ES-I3 (cell line): Measurements from ENCODE around the gene VASN.

Source experiments
- H3K36me3 ChIP-seq: 2 replicates; pipeline ENCODE4 v1.6.1; 2013; ENCODE audit warnings: mild to moderate bottlenecking, low read length, control low read depth, moderate library complexity; ENCODE audit not compliant: insufficient read depth
- H3K4me1 ChIP-seq: 2 replicates; pipeline ENCODE4 v1.6.1; 2013; ENCODE audit warnings: mild to moderate bottlenecking, control low read depth, low read length; ENCODE audit not compliant: insufficient read depth
- H3K9ac ChIP-seq: 2 replicates; pipeline ENCODE4 v1.6.1; 2013; ENCODE audit warnings: low read depth, mild to moderate bottlenecking, low read length, moderate library complexity
- H3K9me3 ChIP-seq: 2 replicates; pipeline ENCODE4 v1.6.1; 2013; ENCODE audit warnings: mild to moderate bottlenecking, low read length, moderate library complexity; ENCODE audit not compliant: control insufficient read depth, insufficient read depth

The VASN gene

DNA sequence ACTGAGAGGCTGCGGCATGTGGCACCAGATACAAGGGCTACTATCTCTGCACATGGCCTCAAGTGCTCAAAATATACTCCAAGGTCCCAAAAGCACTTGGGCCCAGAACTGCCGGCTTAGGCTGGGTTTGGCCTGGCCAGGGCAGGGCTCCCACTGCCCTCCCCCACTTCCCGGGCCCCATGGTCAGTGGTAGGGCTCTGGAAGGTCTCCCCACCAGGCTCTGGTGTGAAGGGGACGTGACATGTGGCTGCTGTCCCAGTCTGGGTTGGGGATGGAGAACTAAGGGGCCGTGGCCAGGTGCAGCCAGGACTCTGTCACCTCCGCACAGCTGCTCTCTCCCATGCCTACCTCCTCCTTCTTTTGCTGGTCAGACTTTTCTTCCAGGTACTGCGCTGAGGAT lies 14.8 kb upstream of the VASN start:
- Histone ChIP-seq H3K36me3 (no peaks in the 10 kb centered on the region), H3K4me1 (no peaks in the 10 kb centered on the region), H3K9me3 (no peaks in the 10 kb centered on the region), H3K9ac (no peak overlapping the region)

DNA sequence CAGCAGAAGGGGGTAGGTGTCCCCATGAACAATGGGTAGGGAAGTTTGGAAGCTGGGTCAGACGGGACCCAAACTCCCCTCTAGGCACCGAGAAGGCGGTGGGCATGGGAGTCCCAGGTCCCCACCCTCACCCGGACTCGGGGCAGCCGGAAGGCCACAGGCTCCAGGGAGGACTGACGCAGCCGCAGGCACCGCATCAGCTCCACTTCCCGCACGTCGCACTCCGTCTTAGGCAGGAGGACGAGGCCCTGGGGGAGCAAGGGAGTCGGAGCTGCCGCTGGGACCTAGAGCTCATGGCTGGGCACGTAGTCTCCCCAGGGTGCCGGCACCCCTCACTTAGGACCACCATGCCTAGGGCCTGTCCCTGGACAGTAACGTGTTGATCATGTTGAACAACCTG lies 13.4 kb upstream of the VASN start:
- Histone ChIP-seq H3K9ac (no peak overlapping the region), H3K9me3 (no peaks in the 10 kb centered on the region), H3K4me1 (no peaks in the 10 kb centered on the region), H3K36me3 (no peaks in the 10 kb centered on the region)

DNA sequence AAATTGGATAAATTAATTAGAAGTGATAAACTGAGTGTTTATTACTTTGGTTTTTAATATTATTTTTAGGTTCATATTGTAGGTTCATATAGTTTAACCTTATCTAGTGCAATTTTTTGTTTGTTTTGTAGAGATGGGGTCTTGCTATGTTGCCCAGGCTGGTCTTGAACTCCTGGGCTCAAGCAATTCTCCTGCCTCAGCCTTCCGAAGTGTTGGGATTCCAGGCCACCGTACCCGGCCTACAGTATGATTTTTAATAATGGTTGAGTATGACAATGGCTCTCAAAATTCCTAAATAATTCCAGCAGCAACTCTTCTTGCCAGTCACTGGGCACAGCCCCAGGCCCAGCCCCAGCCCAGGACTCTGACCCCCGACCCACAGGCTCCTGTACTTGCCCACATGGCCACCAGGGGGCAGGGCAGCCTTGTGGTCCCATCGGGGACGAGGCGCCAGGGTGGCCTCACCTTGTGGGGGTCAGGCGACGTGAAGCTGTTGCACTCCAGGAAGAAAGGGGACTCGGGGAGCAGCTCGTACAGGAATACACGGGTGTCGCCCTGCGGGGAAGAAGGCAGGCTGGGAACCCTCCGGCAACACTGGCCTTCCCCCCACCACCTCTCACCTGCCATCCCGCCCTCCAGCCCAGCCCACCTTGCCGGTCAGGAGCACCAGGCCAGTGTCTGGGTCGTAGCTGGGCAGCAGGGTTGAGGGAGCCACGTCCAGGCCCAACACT lies 12.7 kb upstream of the VASN start:
- no peaks in the 10 kb centered on the region for H3K36me3 ChIP-seq

DNA sequence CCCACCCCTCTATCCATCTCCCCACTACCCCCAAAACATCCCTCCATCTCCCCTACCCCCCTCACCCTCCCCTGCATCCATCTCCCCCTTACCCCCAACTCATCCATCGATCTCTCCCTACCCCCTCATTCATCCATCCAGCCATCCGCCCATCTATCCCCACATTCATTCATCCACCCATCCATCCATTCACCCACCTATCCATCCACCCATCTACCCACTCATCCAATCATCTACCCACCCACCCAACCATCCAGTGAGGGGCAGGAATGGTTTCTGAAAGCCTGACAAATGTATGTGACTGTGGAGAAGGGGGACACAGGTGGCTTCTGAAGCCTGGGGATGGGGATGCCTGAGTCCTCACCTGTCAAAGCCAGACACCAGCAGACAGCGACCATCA lies 11.7 kb upstream of the VASN start:
- Histone ChIP-seq H3K36me3 (no peaks in the 10 kb centered on the region), H3K9ac (no peak overlapping the region), H3K9me3 (no peaks in the 10 kb centered on the region), H3K4me1 (no peaks in the 10 kb centered on the region)

More for the DNA sequence above, 12.7 kb upstream of the VASN start:
- no peaks in the 10 kb centered on the region for H3K9me3 ChIP-seq
- H3K4me1 ChIP-seq = no peaks in the 10 kb centered on the region
- H3K9ac ChIP-seq = no peak overlapping the region

GRCh38 chr16:4360538-4361021 lies 11.1 kb upstream of the VASN start:
- H3K9me3 ChIP-seq = no peaks in the 10 kb centered on the region
- no peaks in the 10 kb centered on the region for H3K36me3 ChIP-seq
- no peaks in the 10 kb centered on the region for H3K4me1 ChIP-seq
- H3K9ac ChIP-seq = no peak overlapping the region

DNA sequence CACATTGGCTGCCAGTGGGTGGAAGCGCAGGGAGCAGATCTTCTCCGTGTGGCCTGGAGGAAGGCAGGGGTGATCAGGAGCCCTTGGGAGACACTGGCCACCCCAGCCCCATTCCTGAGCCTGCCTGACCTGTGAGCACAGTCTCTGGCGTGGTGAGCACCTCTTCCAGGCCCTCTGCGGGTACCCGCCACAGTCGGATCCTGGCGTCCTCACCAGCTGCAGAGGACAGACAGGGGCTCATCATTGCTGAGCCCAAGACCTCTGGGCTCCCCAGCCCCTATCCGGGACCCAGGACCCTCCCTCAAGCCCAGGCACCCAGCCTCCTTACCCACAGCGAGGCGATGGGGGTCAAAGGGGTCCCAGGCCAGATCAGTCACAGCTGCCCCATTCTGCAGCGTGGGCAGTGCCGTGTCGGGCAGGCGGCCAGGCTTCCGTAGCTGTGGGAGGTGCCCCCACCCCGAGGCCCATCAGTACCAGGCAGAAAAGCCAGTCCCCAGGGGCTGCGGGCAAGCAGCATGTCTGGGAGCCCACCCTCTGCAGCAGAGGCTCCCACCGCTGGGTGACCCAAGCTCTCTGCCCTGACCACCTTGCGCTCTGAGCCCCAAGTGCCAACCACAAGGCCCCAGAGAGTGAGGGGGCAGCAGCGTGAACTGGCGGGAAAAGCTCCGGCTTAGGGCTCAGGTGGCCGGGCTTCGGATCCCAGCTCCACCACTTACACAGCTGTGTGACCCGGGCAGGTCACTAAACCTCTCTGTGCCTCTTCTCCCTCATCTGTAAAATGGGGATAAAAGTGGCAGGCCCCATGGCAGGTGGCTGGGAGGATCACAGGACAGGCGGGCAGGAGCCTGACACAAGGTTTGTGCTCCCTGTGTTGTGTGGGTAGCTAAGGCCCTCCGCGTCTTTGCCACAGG lies 10.4 kb upstream of the VASN start:
- no peaks in the 10 kb centered on the region for H3K9me3 ChIP-seq
- no peak overlapping the region for H3K9ac ChIP-seq
- no peaks in the 10 kb centered on the region for H3K36me3 ChIP-seq
- no peaks in the 10 kb centered on the region for H3K4me1 ChIP-seq

DNA sequence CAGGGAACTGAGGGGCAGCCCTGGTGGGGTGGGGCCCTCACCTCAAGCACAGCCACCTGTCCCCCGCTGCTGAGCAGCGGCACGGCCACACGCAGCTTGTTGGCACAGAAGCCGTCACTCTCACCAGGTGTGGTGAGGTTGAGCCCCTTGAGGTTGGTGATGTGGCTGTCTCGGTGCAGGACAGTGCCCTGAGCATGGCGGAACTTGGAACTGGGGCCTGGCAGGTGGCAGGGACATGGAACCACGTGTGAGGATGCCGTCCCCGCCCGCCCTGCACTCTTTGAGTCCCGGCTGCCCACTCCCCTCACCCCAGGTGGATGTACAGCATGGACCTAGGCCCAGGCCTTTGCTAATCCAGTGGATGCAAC lies 9.7 kb upstream of the VASN start:
- H3K9ac ChIP-seq = no peak overlapping the region
- no peaks in the 10 kb centered on the region for H3K4me1 ChIP-seq
- no peaks in the 10 kb centered on the region for H3K36me3 ChIP-seq

GRCh38 chr16:4362476-4363135 lies 9.0 kb upstream of the VASN start:
- Histone ChIP-seq H3K4me1 (no peaks in the 10 kb centered on the region), H3K9me3 (no peaks in the 10 kb centered on the region), H3K36me3 (no peaks in the 10 kb centered on the region), H3K9ac (no peak overlapping the region)

More for the DNA sequence above, 9.7 kb upstream of the VASN start:
- H3K9me3 ChIP-seq = no peaks in the 10 kb centered on the region

GRCh38 chr16:4364196-4365013 lies 7.2 kb upstream of the VASN start:
- Histone ChIP-seq H3K9me3 (no peaks in the 10 kb centered on the region), H3K9ac (no peak overlapping the region), H3K4me1 (peaks cover 6% of the 10 kb centered on the region; the same call in 1 of the 2 replicates), H3K36me3 (no peaks in the 10 kb centered on the region)

DNA sequence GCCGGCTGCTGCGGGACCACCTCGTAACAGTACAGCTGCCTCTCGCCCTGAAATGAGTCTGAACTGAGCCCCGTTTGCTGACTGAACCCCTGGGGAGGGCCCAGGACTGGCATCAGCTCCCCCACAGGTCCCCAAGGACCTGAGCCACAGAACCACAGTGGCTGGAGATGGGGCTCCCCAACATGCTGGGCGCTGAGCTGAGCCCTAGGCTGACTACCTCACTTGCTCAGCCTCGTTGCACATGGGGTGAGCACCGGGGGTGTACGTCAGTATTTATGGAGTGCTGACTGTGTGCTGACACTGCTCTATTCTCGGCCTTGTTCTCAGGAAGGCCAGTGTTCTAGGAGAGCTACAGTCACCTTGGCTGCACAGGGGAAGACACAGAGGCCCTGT lies 6.6 kb upstream of the VASN start:
- no peaks in the 10 kb centered on the region for H3K36me3 ChIP-seq
- no peak overlapping the region for H3K9ac ChIP-seq
- H3K4me1 ChIP-seq = peaks cover 6% of the 10 kb centered on the region; the same call in 1 of the 2 replicates
- no peaks in the 10 kb centered on the region for H3K9me3 ChIP-seq

- Histone ChIP-seq H3K4me1 (peaks cover 6% of the 10 kb centered on the region; the same call in 1 of the 2 replicates), H3K36me3 (no peaks in the 10 kb centered on the region), H3K9ac (no peak overlapping the region), H3K9me3 (no peaks in the 10 kb centered on the region)
Observed at GRCh38 chr16:4365615-4366014, 6.0 kb upstream of the VASN start.

GRCh38 chr16:4366016-4366415 lies 5.6 kb upstream of the VASN start:
- no peak overlapping the region for H3K9ac ChIP-seq
- H3K4me1 ChIP-seq = peaks cover 6% of the 10 kb centered on the region; the same call in 1 of the 2 replicates
- H3K36me3 ChIP-seq = no peaks in the 10 kb centered on the region
- H3K9me3 ChIP-seq = no peaks in the 10 kb centered on the region

- Histone ChIP-seq H3K4me1 (peaks cover 6% of the 10 kb centered on the region; the same call in 1 of the 2 replicates), H3K36me3 (no peaks in the 10 kb centered on the region), H3K9ac (no peak overlapping the region), H3K9me3 (no peaks in the 10 kb centered on the region)
Observed at GRCh38 chr16:4367393-4367856, 4.2 kb upstream of the VASN start.
